ENCODE measurements around the gene EDIL3.

Gene EDIL3

GRCh38 chr5:84259283-84260045, 125.2 kb downstream of the EDIL3 start:
- DNase-seq (ENCODE audit: low read depth, low spot score): no peak

- no peak for DNase-seq (ENCODE audit: low read depth, low spot score)
These were observed 127.6 kb downstream of the EDIL3 start for GRCh38 chr5:84257061-84257460.

GRCh38 chr5:84255315-84255714, 129.4 kb downstream of the EDIL3 start:
- no peak for DNase-seq (ENCODE audit: low read depth, low spot score)

- DNase-seq (ENCODE audit: low read depth, low spot score): no peak
These were observed 130.7 kb downstream of the EDIL3 start for GRCh38 chr5:84253946-84254345.

GRCh38 chr5:84251503-84251902, 133.2 kb downstream of the EDIL3 start:
- no peak for DNase-seq (ENCODE audit: low read depth, low spot score)

GRCh38 chr5:84249918-84250630, 134.6 kb downstream of the EDIL3 start:
- no peak for DNase-seq (ENCODE audit: low read depth, low spot score)

- DNase-seq (ENCODE audit: low read depth, low spot score): no peak
These were observed 136.7 kb downstream of the EDIL3 start for GRCh38 chr5:84248013-84248412.

- DNase-seq (ENCODE audit: low read depth, low spot score): no peak
These were observed 142.4 kb downstream of the EDIL3 start for GRCh38 chr5:84242286-84242685.

- no peak for DNase-seq (ENCODE audit: low read depth, low spot score)
These were observed 145.2 kb downstream of the EDIL3 start for GRCh38 chr5:84239494-84239893.

- DNase-seq (ENCODE audit: low read depth, low spot score): no peak
These were observed 147.6 kb downstream of the EDIL3 start for GRCh38 chr5:84237126-84237525.

GRCh38 chr5:84231433-84231832, 153.2 kb downstream of the EDIL3 start:
- no peak for DNase-seq (ENCODE audit: low read depth, low spot score)

GRCh38 chr5:84229045-84229444, 155.6 kb downstream of the EDIL3 start:
- no peak for DNase-seq (ENCODE audit: low read depth, low spot score)

- no peak for DNase-seq (ENCODE audit: low read depth, low spot score)
These were observed 156.4 kb downstream of the EDIL3 start for GRCh38 chr5:84228266-84228665.

GRCh38 chr5:84227236-84227635, 157.4 kb downstream of the EDIL3 start:
- no peak for DNase-seq (ENCODE audit: low read depth, low spot score)

GRCh38 chr5:84218546-84218945, 166.1 kb downstream of the EDIL3 start:
- no peak for DNase-seq (ENCODE audit: low read depth, low spot score)

GRCh38 chr5:84215521-84215920, 169.2 kb downstream of the EDIL3 start:
- no peak for DNase-seq (ENCODE audit: low read depth, low spot score)

- no peak for DNase-seq (ENCODE audit: low read depth, low spot score)
These were observed 170.8 kb downstream of the EDIL3 start for GRCh38 chr5:84213861-84214260.

- no peak for DNase-seq (ENCODE audit: low read depth, low spot score)
These were observed 171.5 kb downstream of the EDIL3 start for GRCh38 chr5:84213212-84213611.

- no peak for DNase-seq (ENCODE audit: low read depth, low spot score)
These were observed 179.9 kb downstream of the EDIL3 start for GRCh38 chr5:84204772-84205171.

GRCh38 chr5:84202136-84202535, 182.5 kb downstream of the EDIL3 start:
- no peak for DNase-seq (ENCODE audit: low read depth, low spot score)

GRCh38 chr5:84197538-84197937, 187.1 kb downstream of the EDIL3 start:
- DNase-seq (ENCODE audit: low read depth, low spot score): no peak

GRCh38 chr5:84191281-84191680, 193.4 kb downstream of the EDIL3 start:
- no peak for DNase-seq (ENCODE audit: low read depth, low spot score)

- no peak for DNase-seq (ENCODE audit: low read depth, low spot score)
These were observed 199.8 kb downstream of the EDIL3 start for GRCh38 chr5:84184857-84185256.
